GM21423 (cell line): Measurements from ENCODE around the gene GRAMD2B.
"Not testable (repeated sequence)": the region's sequence is repeated elsewhere in the genome, so short reads cannot be mapped to it uniquely, and the experiment has no call there.

Experiments used
- ATAC-seq: cut with Tn5 transposase; IDR thresholded peaks from one replicate; pipeline ENCODE4 v1.9.1; 2021; ENCODE audit warnings: mild to moderate bottlenecking, moderate library complexity; ENCODE audit not compliant: unreplicated experiment

GRAMD2B gene

GRCh38 chr5:126422994-126423788, at the start of gene GRAMD2B:
TSS of gene GRAMD2B (plus strand) at chr5:126423409. CDS start at chr5:126423607, 198 bp downstream.
- peak; percentile 85 for ATAC-seq

- no peak for ATAC-seq
These were observed 49.1 kb upstream of the GRAMD2B start for GRCh38 chr5:126374109-126374416.

GRCh38 chr5:126376443-126376842, 46.8 kb upstream of the GRAMD2B start:
- no peak for ATAC-seq

GRCh38 chr5:126377424-126377823, 45.8 kb upstream of the GRAMD2B start:
- no peak for ATAC-seq

GRCh38 chr5:126380316-126380715, 42.9 kb upstream of the GRAMD2B start:
- ATAC-seq, result not testable (repeated sequence)

- no peak for ATAC-seq
These were observed 40.0 kb upstream of the GRAMD2B start for GRCh38 chr5:126383246-126383645.

GRCh38 chr5:126383776-126384175, 39.4 kb upstream of the GRAMD2B start:
- no peak for ATAC-seq

GRCh38 chr5:126384985-126385384, 38.2 kb upstream of the GRAMD2B start:
- no peak for ATAC-seq

GRCh38 chr5:126385524-126386502, 37.4 kb upstream of the GRAMD2B start:
- no peak for ATAC-seq

GRCh38 chr5:126389179-126389578, 34.0 kb upstream of the GRAMD2B start:
- ATAC-seq, result no peak

- no peak for ATAC-seq
These were observed 33.2 kb upstream of the GRAMD2B start for GRCh38 chr5:126390051-126390450.

GRCh38 chr5:126391386-126391785, 31.8 kb upstream of the GRAMD2B start:
- ATAC-seq, result no peak

- ATAC-seq, result no peak
These were observed 28.9 kb upstream of the GRAMD2B start for GRCh38 chr5:126394211-126394788.

GRCh38 chr5:126395198-126395597, 28.0 kb upstream of the GRAMD2B start:
- ATAC-seq, result no peak

GRCh38 chr5:126395605-126396004, 27.6 kb upstream of the GRAMD2B start:
- ATAC-seq, result no peak

GRCh38 chr5:126396721-126397120, 26.5 kb upstream of the GRAMD2B start:
- peak; percentile 53 for ATAC-seq

GRCh38 chr5:126398791-126399190, 24.4 kb upstream of the GRAMD2B start:
- ATAC-seq, result no peak

GRCh38 chr5:126400621-126401251, 22.5 kb upstream of the GRAMD2B start:
- no peak for ATAC-seq

- ATAC-seq, result no peak
These were observed 20.3 kb upstream of the GRAMD2B start for GRCh38 chr5:126402621-126403555.

- no peak for ATAC-seq
These were observed 19.3 kb upstream of the GRAMD2B start for GRCh38 chr5:126403876-126404275.
